ENCODE results near the gene GGACT. TPM values are rescaled to one million over a fixed set of nuclear protein-coding genes. Genes with fewer than 3 reads are reported as not detected.

Gene GGACT
- polyA plus RNA-seq, 3 donors = 2.4 to 3.6 (median 3.0) TPM

GRCh38 chr13:100563779-100564178 lies 24.8 kb downstream of the GGACT start:
- H3K27ac ChIP-seq (ENCODE audit: low read depth, low read length) = no peak overlapping the region
- WGBS, 3 donors = 96 to 98% (median 96%) methylated on average over 7 of the region's 7 CpGs

- H3K27ac ChIP-seq (ENCODE audit: low read depth, low read length) = no peak overlapping the region
- WGBS, 3 donors = 60 to 70% (median 67%) methylated on average over 7 of the region's 7 CpGs
These were observed 26.9 kb downstream of the GGACT start for GRCh38 chr13:100561599-100562204.

GRCh38 chr13:100561158-100561499 lies 27.5 kb downstream of the GGACT start:
- H3K27ac ChIP-seq (ENCODE audit: low read depth, low read length) = no peak overlapping the region
- WGBS, 3 donors = 68 to 87% (median 85%) methylated on average over 2 of the region's 2 CpGs

- WGBS, 3 donors = 82 to 90% (median 88%) methylated on average over 15 of the region's 15 CpGs
- H3K27ac ChIP-seq (ENCODE audit: low read depth, low read length) = no peak overlapping the region
These were observed 28.0 kb downstream of the GGACT start for GRCh38 chr13:100560498-100561157.

GRCh38 chr13:100559886-100560285 lies 28.7 kb downstream of the GGACT start:
- WGBS, 3 donors = 89 to 96% (median 95%) methylated on average over 8 of the region's 8 CpGs

GRCh38 chr13:100552755-100553154 lies 35.8 kb downstream of the GGACT start:
- 94 to 97% (median 94%) methylated on average over 11 of the region's 11 CpGs for WGBS, 3 donors
- H3K27ac ChIP-seq (ENCODE audit: low read depth, low read length) = no peak overlapping the region

More at GRCh38 chr13:100559886-100560285, 28.7 kb downstream of the GGACT start:
- no peak overlapping the region for H3K27ac ChIP-seq (ENCODE audit: low read depth, low read length)

GRCh38 chr13:100549316-100549715 lies 39.3 kb downstream of the GGACT start:
- WGBS, 3 donors = 89 to 93% (median 90%) methylated on average over 9 of the region's 9 CpGs

GRCh38 chr13:100547791-100548201 lies 40.8 kb downstream of the GGACT start:
- WGBS, 3 donors = 40 to 87% (median 74%) methylated on average over 9 of the region's 9 CpGs
- H3K27ac ChIP-seq (ENCODE audit: low read depth, low read length) = no peak overlapping the region

More at GRCh38 chr13:100549316-100549715, 39.3 kb downstream of the GGACT start:
- H3K27ac ChIP-seq (ENCODE audit: low read depth, low read length) = no peak overlapping the region

GRCh38 chr13:100546713-100547405 lies 41.7 kb downstream of the GGACT start:
- 94 to 98% (median 97%) methylated on average over 21 of the region's 21 CpGs for WGBS, 3 donors
- H3K27ac ChIP-seq (ENCODE audit: low read depth, low read length) = no peak overlapping the region

- no peak overlapping the region for H3K27ac ChIP-seq (ENCODE audit: low read depth, low read length)
- WGBS, 3 donors = 86 to 96% (median 94%) methylated on average over 4 of the region's 4 CpGs
These were observed 42.9 kb downstream of the GGACT start for GRCh38 chr13:100545684-100546061.

- H3K27ac ChIP-seq (ENCODE audit: low read depth, low read length) = no peak overlapping the region
- 56 to 79% (median 73%) methylated on average over 22 of the region's 22 CpGs for WGBS, 3 donors
These were observed 43.5 kb downstream of the GGACT start for GRCh38 chr13:100544866-100545683.

- 48 to 71% (median 69%) methylated on average over 26 of the region's 26 CpGs for WGBS, 3 donors
- H3K27ac ChIP-seq (ENCODE audit: low read depth, low read length) = no peak overlapping the region
These were observed 44.6 kb downstream of the GGACT start for GRCh38 chr13:100543872-100544602.

- WGBS, 3 donors = 33 to 52% (median 39%) methylated on average over 8 of the region's 8 CpGs
These were observed 45.8 kb downstream of the GGACT start for GRCh38 chr13:100542826-100543156.

GRCh38 chr13:100541897-100542825 lies 46.4 kb downstream of the GGACT start:
- H3K27ac ChIP-seq (ENCODE audit: low read depth, low read length) = no peak overlapping the region
- WGBS, 3 donors = 92 to 95% (median 94%) methylated on average over 18 of the region's 18 CpGs

More at GRCh38 chr13:100542826-100543156, 45.8 kb downstream of the GGACT start:
- no peak overlapping the region for H3K27ac ChIP-seq (ENCODE audit: low read depth, low read length)

GRCh38 chr13:100540621-100541020 lies 48.0 kb downstream of the GGACT start:
- no peak overlapping the region for H3K27ac ChIP-seq (ENCODE audit: low read depth, low read length)
- WGBS, 3 donors = 82 to 90% (median 84%) methylated on average over 3 of the region's 3 CpGs

- 94 to 97% (median 95%) methylated on average over 5 of the region's 5 CpGs for WGBS, 3 donors
- H3K27ac ChIP-seq (ENCODE audit: low read depth, low read length) = no peak overlapping the region
These were observed 50.6 kb downstream of the GGACT start for GRCh38 chr13:100537951-100538462.

GRCh38 chr13:100537486-100537885 lies 51.1 kb downstream of the GGACT start:
- 96 to 100% (median 96%) methylated on average over 9 of the region's 9 CpGs for WGBS, 3 donors
- H3K27ac ChIP-seq (ENCODE audit: low read depth, low read length) = no peak overlapping the region

Measured in adipose tissue (tissue), 3 donors.